GM12878 (cell line): ENCODE results near the gene HDAC5. TPM values are rescaled to one million over a fixed set of nuclear protein-coding genes. Genes with fewer than 3 reads are reported as not detected.

ENCODE experiments used
- ATAC-seq: fragments of 200-7000 bp; cut with Tn5 transposase; 3 replicates; pipeline ENCODE4 v1.9.1; 2020; ENCODE audit warnings: mild to moderate bottlenecking, moderate library complexity
- BruUV-seq: library from RNA; stranded (reverse); fragments of 400-500 nt; replicated peaks from 2 replicates; lab custom pipeline; 2021; lab: Mats Ljungman, UMichigan
- CTCF ChIA-PET: fragments of 300-600 bp; sonication (Branson Sonifier 250); formaldehyde crosslinking; extraction: SDS; loops from one replicate; lab custom pipeline; 2021; ENCODE audit warnings: inconsistent platforms; lab: Yijun Ruan, JAX
- POLR2A ChIA-PET: fragments of 350-600 bp; formaldehyde crosslinking; extraction: SDS; loops from one replicate; lab custom pipeline; 2021; ENCODE audit warnings: inconsistent platforms; lab: Charles Lee
- RAD21 ChIA-PET: fragments of 300-600 bp; sonication (Branson Sonifier 250); formaldehyde crosslinking; loops from one replicate; lab custom pipeline; 2023; ENCODE audit warnings: antibody characterized with exemption; ENCODE audit not compliant: unreplicated experiment; lab: Charles Lee
- SMC1A ChIA-PET: fragments of 300-600 bp; sonication (Branson Sonifier 250); formaldehyde crosslinking; loops from one replicate; lab custom pipeline; 2023; ENCODE audit not compliant: unreplicated experiment, uncharacterized antibody; lab: Charles Lee
- DNase-seq: peaks from one replicate; pipeline ENCODE4 v3.0.0-alpha.2; 2011; ENCODE audit warnings: low read depth, low spot score
- FAIRE-seq: peaks from 3 replicates; lab custom pipeline; 2011; peaks lifted over from hg19 to GRCh38; lab: Jason Lieb, UNC
- H2AFZ ChIP-seq: 2 replicates; pipeline ENCODE4 v1.6.0; 2011; ENCODE audit warnings: low read depth, low read length, control low read depth; ENCODE audit not compliant: control insufficient read depth
- H3K27ac ChIP-seq: 2 replicates; pipeline ENCODE4 v1.5.1; 2011; ENCODE audit warnings: control low read depth; ENCODE audit not compliant: control insufficient read depth, insufficient read depth
- H3K27me3 ChIP-seq, 2 experiments: replicated peaks in 1 of 2; 2 replicates each; pipeline versions ENCODE4 v1.6.0 to v1.6.1; 2011; ENCODE audit warnings: low read length in 1 of 2; ENCODE audit not compliant: control insufficient read depth in 2 of 2, insufficient read depth in 2 of 2
- H3K36me3 ChIP-seq, 2 experiments: 2 replicates each; pipeline ENCODE4 v1.5.1; 2011; ENCODE audit warnings: low read length in 1 of 2; ENCODE audit not compliant: control insufficient read depth in 2 of 2, insufficient read depth in 2 of 2
- H3K4me1 ChIP-seq: 2 replicates; pipeline ENCODE4 v1.6.1; 2011; ENCODE audit warnings: mild to moderate bottlenecking, low read length, moderate library complexity, mixed read lengths; ENCODE audit not compliant: control insufficient read depth, insufficient read depth
- H3K4me2 ChIP-seq: 2 replicates; pipeline ENCODE4 v1.6.0; 2011; ENCODE audit warnings: control low read depth; ENCODE audit not compliant: control insufficient read depth, insufficient read depth
- H3K4me3 ChIP-seq: fragments of 200-600 bp; sonication (generic); 2 replicates; pipeline ENCODE4 v1.5.1; 2016
- H3K79me2 ChIP-seq: 2 replicates; pipeline ENCODE4 v1.6.0; 2011; ENCODE audit warnings: low read length; ENCODE audit not compliant: control insufficient read depth, insufficient read depth
- H3K9ac ChIP-seq: 2 replicates; pipeline ENCODE4 v1.8.0; 2011; ENCODE audit warnings: low read length, control low read depth, mixed read lengths; ENCODE audit not compliant: control insufficient read depth, insufficient read depth
- H3K9me3 ChIP-seq: replicated peaks from 3 replicates; pipeline ENCODE4 v1.5.1; 2011; ENCODE audit warnings: mild to moderate bottlenecking, low read length; ENCODE audit not compliant: control insufficient read depth, insufficient read depth
- H4K20me1 ChIP-seq: 2 replicates; pipeline ENCODE4 v1.6.0; 2011; ENCODE audit not compliant: control insufficient read depth, insufficient read depth
- CHD2 ChIP-seq: IDR thresholded peaks from 2 replicates; pipeline ENCODE4 v1.6.1; 2011; ENCODE audit warnings: low read depth, low read length, improper control_type of control experiment, borderline replicate concordance
- E4F1 ChIP-seq: fragments of 450-650 bp; IDR thresholded peaks from 2 replicates; pipeline ENCODE4 v1.6.1; 2018; ENCODE audit warnings: borderline replicate concordance, mild to moderate bottlenecking; ENCODE audit not compliant: partially characterized antibody
- ETV6 ChIP-seq, 2 experiments: fragments of 450-650 bp in 1 of 2; IDR thresholded peaks in 1 of 2; conservative IDR thresholded peaks in 1 of 2; 2 replicates each; pipeline ENCODE4 v1.6.1; 2014; ENCODE audit warnings: antibody characterized with exemption in 1 of 2, borderline replicate concordance in 1 of 2, low read depth in 1 of 2, mild to moderate bottlenecking in 1 of 2, moderate library complexity in 1 of 2
- EZH2 ChIP-seq: IDR thresholded peaks from 2 replicates; pipeline ENCODE4 v1.6.1; 2012; ENCODE audit warnings: low read depth, mild to moderate bottlenecking, control low read depth, inconsistent platforms, low read length, borderline replicate concordance; ENCODE audit not compliant: control insufficient read depth
- HCFC1 ChIP-seq: fragments of 150-350 bp; IDR thresholded peaks from 2 replicates; pipeline ENCODE4 v1.6.1; 2014; ENCODE audit warnings: low read length
- IRF3 ChIP-seq: fragments of 450-650 bp; IDR thresholded peaks from 2 replicates; pipeline ENCODE4 v1.6.1; 2014; ENCODE audit warnings: mild to moderate bottlenecking
- KDM1A ChIP-seq: fragments of 200-600 bp; sonication (generic); IDR thresholded peaks from 2 replicates; pipeline ENCODE4 v1.6.1; 2016; ENCODE audit warnings: borderline replicate concordance
- LARP7 ChIP-seq: fragments of 450-650 bp; IDR thresholded peaks from 2 replicates; pipeline ENCODE4 v1.6.1; 2017; ENCODE audit warnings: mild to moderate bottlenecking
- POLR2A ChIP-seq: IDR thresholded peaks from 2 replicates; pipeline ENCODE4 v1.6.1; 2011; ENCODE audit warnings: low read depth, mild to moderate bottlenecking, low read length
- POLR2AphosphoS2 ChIP-seq: IDR thresholded peaks from 2 replicates; pipeline ENCODE4 v1.6.1; 2011; ENCODE audit warnings: low read depth, mild to moderate bottlenecking, low read length, improper control_type of control experiment, moderate library complexity
- SMAD5 ChIP-seq: IDR thresholded peaks from 2 replicates; pipeline ENCODE4 v1.6.1; 2016; ENCODE audit warnings: antibody characterized with exemption, low read depth
- USF1 ChIP-seq: IDR thresholded peaks from 2 replicates; pipeline ENCODE4 v1.6.1; 2011; ENCODE audit warnings: borderline replicate concordance, low read depth, mild to moderate bottlenecking, moderate library complexity, mixed read lengths, low read length; ENCODE audit not compliant: insufficient read depth; ENCODE audit errors: extremely low read length
- YBX1 ChIP-seq: fragments of 450-650 bp; IDR thresholded peaks from 2 replicates; pipeline ENCODE4 v1.6.1; 2016; ENCODE audit warnings: antibody characterized with exemption
- ZBTB4 ChIP-seq: fragments of 450-650 bp; formaldehyde crosslinking; IDR thresholded peaks from 2 replicates; pipeline ENCODE4 v1.4.0; 2022; ENCODE audit warnings: mild to moderate bottlenecking, moderate library complexity
- ZZZ3 ChIP-seq: IDR thresholded peaks from 2 replicates; pipeline ENCODE4 v1.6.1; 2011; ENCODE audit warnings: low read depth; ENCODE audit not compliant: control insufficient read depth, insufficient read length
- whole genome bisulfite sequencing: methylation state at CpG from one replicate; pipeline ENCODE4 v1.1.6; 2016; ENCODE audit warnings: low lambda C conversion rate; ENCODE audit not compliant: insufficient replicate concordance, insufficient coverage; ENCODE audit errors: missing lambda C conversion rate; 5-methylcytosine and 5-hydroxymethylcytosine counted together
- in situ Hi-C: fragments of 300-500 bp; cut with MboI; formaldehyde crosslinking; loops from 9 replicates; pipeline ENCODE4 v1.14.3; 2018; ENCODE audit warnings: mixed read lengths
- intact Hi-C: fragments of 100-400 bp; cut with micrococcal nuclease; formaldehyde crosslinking; loops from one replicate; pipeline ENCODE4 v1.14.2; 2022; ENCODE audit not compliant: unreplicated experiment
- polyA plus RNA-seq, 11 experiments: library from polyadenylated mRNA; depleted of rRNA in 4 of 11; unstranded in 6 of 11; stranded (reverse) in 5 of 11; fragments of >200 nt; fragmentation: Nextera tagmentation in 4 of 11; fragmentation: Illumina TruSeq in 1 of 11; extraction: Ambion mirVana in 4 of 11; extraction: Trizol in 1 of 11; gene quantifications; 1 replicate in 1 of 11; 2 replicates in 10 of 11; pipeline versions ENCODE4 v1.2.1 to v1.2.3, GENCODE V29; 2011 to 2016; ENCODE audit warnings: inconsistent platforms in 2 of 11, missing spikeins in 2 of 11, low read depth in 1 of 11
- total RNA-seq, 4 experiments: library from RNA; depleted of rRNA in 3 of 4; stranded (reverse); fragments of >200 nt in 3 of 4; fragmentation: Illumina TruSeq in 1 of 4; extraction: Trizol in 1 of 4; gene quantifications; 2 replicates each; pipeline versions ENCODE4 v1.2.1 to v1.2.3, GENCODE V29; 2013 to 2021

Gene HDAC5
- total and polyA plus RNA-seq, 10 of the 15 experiments (the other 5 are each of a cell fraction or from before 2014, with no cell fraction given) = 1.1 to 58.0 (median 27.3) TPM

- H3K4me1 ChIP-seq = peaks cover 6% of the 10 kb centered on the region
- ChIA-PET CTCF (interaction anchor here (1.3 to 1.6 kb wide), 4 partner anchors 11 to 225 kb away, joined by 3 to 7 read pairs (median 4); no protein-coding TSS in a partner anchor), POLR2A (no interaction called here), RAD21 (no interaction called here), SMC1A (interaction anchor here (1.2 kb wide), 1 partner anchor 14 kb away, joined by 3 read pairs; no protein-coding TSS in a partner anchor)
- DNase-seq = no peak
- no peaks in the 10 kb centered on the region for H4K20me1 ChIP-seq
- peak overlapping the region; percentile 22; the same call in 1 of the 2 replicates for H3K4me2 ChIP-seq
- 82% methylated on average over 3 of the region's 3 CpGs for WGBS
- H2AFZ ChIP-seq = no peak overlapping the region
- peaks cover 33% of the 10 kb centered on the region for H3K79me2 ChIP-seq
- in situ Hi-C loops = loop anchor here (25.0 kb wide), 1 partner anchor 893 kb away; the partner anchor contains the start of gene TMEM106A
- no TSS peak for BruUV-seq
- no peaks in the 10 kb centered on the region; a peak in 2 of 4 replicates for H3K36me3 ChIP-seq
- H3K9me3 ChIP-seq = no peaks in the 10 kb centered on the region
- no peak overlapping the region for H3K9ac ChIP-seq
- no peak overlapping the region for H3K27ac ChIP-seq
- FAIRE-seq = no peak
- H3K27me3 ChIP-seq = no peaks in the 10 kb centered on the region
- no peak overlapping the region for H3K4me3 ChIP-seq
- no peak for ATAC-seq
- intact Hi-C loops = no loop called here
- no peak for TF ChIP-seq IRF3
- TF ChIP-seq LARP7 = no peak
- no peak for TF ChIP-seq CHD2
- TF ChIP-seq SMAD5 = no peak
- no peak for TF ChIP-seq HCFC1
- TF ChIP-seq ETV6 (conservative IDR thresholded peaks at IDR 0.05 in 1 of 2, IDR thresholded peaks at IDR 0.05 in 1 of 2; ENCODE audit: borderline replicate concordance in 1 of 2, low read depth in 1 of 2) = no peak
- TF ChIP-seq E4F1 = no peak
- no peak for TF ChIP-seq KDM1A
- TF ChIP-seq POLR2A = no peak
- TF ChIP-seq ZBTB4 (CRISPR knock-in tag) = no peak
- TF ChIP-seq USF1 = no peak
- no peak for TF ChIP-seq POLR2AphosphoS2
- no peak for TF ChIP-seq EZH2
- TF ChIP-seq ZZZ3 = no peak
- no peak for TF ChIP-seq YBX1
These were observed 18.0 kb downstream of the HDAC5 start for GRCh38 chr17:44105483-44105882.
